ENCODE measurements around the gene RETREG1.

Gene RETREG1

DNA sequence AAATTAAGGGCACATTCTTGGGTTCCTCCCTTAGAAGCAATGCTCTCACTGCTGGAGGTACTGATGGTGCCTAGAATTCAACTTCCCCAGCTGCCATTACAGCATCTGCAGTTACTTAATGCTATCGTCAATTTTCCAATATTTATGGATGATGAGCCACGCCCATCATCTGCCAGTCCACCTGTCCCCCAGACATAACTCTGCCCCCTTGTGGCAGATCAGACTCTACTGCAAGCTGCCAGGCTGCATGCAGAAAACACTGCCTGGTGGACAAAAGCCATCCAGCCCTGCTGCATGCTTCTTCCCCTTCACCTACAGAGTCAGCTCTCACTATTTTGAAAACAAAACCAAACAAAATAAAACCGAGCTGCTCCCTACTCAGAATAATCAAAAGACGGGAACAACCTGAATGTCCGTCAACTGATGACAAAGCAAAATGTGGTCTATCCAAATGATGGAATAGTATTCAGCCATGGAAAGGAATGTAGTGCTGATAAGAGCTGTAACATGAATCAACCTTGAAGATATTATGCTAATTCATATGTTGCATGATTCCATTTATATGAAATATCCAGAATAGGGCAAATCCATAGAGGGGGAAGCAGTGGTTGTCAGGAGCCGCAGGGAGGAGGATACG, 66.4 kb downstream of the RETREG1 start:
- DNase-seq (ENCODE audit: low read depth) = peak; percentile 79
- TF ChIP-seq, protein P1, sequence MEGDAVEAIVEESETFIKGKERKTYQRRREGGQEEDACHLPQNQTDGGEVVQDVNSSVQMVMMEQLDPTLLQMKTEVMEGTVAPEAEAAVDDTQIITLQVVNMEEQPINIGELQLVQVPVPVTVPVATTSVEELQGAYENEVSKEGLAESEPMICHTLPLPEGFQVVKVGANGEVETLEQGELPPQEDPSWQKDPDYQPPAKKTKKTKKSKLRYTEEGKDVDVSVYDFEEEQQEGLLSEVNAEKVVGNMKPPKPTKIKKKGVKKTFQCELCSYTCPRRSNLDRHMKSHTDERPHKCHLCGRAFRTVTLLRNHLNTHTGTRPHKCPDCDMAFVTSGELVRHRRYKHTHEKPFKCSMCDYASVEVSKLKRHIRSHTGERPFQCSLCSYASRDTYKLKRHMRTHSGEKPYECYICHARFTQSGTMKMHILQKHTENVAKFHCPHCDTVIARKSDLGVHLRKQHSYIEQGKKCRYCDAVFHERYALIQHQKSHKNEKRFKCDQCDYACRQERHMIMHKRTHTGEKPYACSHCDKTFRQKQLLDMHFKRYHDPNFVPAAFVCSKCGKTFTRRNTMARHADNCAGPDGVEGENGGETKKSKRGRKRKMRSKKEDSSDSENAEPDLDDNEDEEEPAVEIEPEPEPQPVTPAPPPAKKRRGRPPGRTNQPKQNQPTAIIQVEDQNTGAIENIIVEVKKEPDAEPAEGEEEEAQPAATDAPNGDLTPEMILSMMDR (IDR thresholded peaks at IDR 0.05; ENCODE audit: insufficient read depth, low read depth, low read length, missing control alignments) = peak; percentile 80
- no peak overlapping the region for H3K4me3 ChIP-seq (ENCODE audit: low read length)

DNA sequence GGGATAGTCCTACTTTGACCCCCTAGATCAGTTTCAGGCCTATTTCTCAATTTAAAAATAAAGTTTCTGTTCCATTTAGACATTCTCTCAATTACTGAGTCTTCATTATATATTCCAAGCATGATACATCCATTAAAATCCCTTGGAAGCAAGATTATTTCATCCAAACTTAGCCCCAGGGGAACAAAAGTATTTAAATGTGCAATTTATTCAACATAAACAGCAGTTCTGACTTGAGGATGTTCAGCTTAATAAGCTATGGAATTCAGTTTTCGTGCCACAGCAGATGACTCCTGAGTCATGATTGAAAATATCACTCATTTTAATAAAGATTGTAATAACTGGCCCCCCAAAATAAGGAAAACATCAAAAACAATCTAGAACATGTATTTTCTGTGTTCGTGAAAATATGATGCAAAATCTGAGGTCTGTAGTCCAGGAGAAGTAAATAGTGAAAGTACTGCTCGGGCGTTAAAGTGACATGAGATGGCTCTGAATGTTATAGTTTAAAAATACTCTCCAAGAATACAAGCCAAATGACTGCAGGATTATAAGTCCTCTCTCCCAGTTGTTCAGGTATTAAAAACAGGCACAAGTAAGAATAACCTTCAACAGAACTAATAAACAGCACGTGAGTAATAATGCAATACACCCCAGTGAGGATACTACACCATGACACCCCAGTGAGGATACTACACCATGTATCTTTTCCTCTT, 67.1 kb downstream of the RETREG1 start:
- no peak for DNase-seq (ENCODE audit: low read depth)
- TF ChIP-seq, protein P1 (IDR thresholded peaks at IDR 0.05; ENCODE audit: insufficient read depth, low read depth, low read length, missing control alignments) = no peak
- no peak overlapping the region for H3K4me3 ChIP-seq (ENCODE audit: low read length)

DNA sequence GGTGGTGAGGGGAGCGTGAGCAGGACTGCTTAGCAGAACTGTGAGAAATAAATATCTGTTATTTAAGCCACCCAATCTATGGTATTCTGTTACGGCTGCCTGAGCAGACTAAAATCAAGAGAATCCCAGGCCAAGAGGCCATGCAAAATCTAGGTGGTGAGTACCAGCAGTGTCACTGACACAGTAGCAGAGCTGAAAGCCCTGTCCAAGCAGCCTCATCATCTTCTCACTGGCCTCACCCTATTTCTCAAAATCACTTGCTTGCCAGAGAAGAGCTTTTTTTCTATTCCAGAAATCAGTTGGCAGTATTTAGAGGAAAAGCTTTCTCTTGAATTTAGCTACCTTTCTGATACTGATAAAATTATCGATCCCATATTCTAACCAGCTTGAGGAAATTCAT, 68.0 kb downstream of the RETREG1 start:
- no peak for DNase-seq (ENCODE audit: low read depth)
- no peak overlapping the region for H3K4me3 ChIP-seq (ENCODE audit: low read length)
- TF ChIP-seq, protein P1 (IDR thresholded peaks at IDR 0.05; ENCODE audit: insufficient read depth, low read depth, low read length, missing control alignments) = no peak

DNA sequence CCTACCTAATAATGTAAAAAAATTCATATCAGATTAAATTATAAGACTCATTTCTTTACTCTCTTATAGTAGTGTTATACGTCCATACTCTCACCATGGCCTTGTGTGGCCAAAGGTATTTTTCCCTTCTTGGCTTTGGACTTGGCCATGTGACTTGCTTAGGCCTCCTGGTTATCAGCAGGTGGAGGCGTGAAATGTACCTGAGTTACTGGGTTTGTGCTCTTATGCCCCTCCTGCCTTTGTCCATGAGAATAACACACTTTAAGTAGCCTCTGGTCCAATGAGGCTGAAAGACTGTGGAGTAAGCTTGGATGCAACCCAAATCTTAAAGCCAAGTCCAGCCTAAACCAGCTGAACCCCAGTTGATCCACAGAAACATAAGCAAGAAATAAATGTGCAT, 68.7 kb downstream of the RETREG1 start:
- TF ChIP-seq, protein P1 (IDR thresholded peaks at IDR 0.05; ENCODE audit: insufficient read depth, low read depth, low read length, missing control alignments) = no peak
- DNase-seq (ENCODE audit: low read depth) = no peak
- H3K4me3 ChIP-seq (ENCODE audit: low read length) = no peak overlapping the region

DNA sequence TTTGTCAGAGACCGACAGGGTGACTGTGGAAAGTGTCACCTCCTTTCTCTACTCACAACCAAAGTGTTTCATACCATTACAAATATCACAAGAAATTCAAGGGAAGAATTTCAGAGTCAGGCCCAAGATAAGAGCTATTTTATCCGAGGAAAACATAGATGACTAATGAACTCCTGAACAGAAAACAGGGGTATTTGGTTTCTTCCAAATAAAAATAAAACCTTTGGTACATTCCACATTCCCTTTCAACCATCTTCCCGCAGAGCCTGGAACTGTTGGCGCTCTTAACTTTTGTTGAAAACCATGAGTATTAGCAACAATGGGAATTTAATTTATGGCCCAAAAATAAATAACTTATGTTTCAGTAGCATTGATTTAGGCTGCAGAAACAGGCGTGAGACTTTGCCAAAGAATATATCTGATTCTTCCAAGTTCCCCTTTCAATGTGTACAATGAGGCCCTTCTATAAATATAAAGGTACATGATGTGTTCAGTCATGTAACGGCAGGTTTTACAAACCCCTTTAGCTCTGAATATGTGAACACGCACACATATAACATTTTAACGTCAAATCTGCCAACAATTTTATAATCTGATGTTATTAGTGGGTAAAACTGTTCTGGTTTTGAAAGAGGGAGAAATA, 69.5 kb downstream of the RETREG1 start:
- no peak overlapping the region for H3K4me3 ChIP-seq (ENCODE audit: low read length)
- no peak for DNase-seq (ENCODE audit: low read depth)
- TF ChIP-seq, protein P1 (IDR thresholded peaks at IDR 0.05; ENCODE audit: insufficient read depth, low read depth, low read length, missing control alignments) = no peak

DNA sequence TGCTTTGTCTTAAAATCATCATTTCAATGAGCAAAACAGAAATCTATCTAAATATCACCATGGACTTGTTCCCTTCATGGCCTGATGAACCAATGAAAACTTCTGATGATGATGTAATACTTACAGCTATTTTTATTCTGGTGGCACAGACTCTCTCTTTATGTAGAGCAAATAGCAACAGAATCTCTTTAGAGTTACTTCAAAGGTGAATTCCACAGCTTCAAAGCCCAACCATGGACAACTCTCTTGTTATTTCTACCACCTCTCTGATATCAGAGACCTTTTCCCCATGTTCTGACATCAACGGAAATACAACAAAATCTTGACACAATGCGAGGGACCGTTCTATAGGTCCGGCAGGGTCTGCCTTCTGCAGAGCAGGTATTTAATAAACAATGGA, 70.1 kb downstream of the RETREG1 start:
- no peak for DNase-seq (ENCODE audit: low read depth)
- TF ChIP-seq, protein P1 (IDR thresholded peaks at IDR 0.05; ENCODE audit: insufficient read depth, low read depth, low read length, missing control alignments) = no peak
- H3K4me3 ChIP-seq (ENCODE audit: low read length) = no peak overlapping the region

All from epithelial cell of esophagus (primary cell).